Measurements from ENCODE around the gene HMX1.
A peak's percentile ranks its signal among the peaks of the same experiment; 100 is the strongest.

The HMX1 gene

DNA sequence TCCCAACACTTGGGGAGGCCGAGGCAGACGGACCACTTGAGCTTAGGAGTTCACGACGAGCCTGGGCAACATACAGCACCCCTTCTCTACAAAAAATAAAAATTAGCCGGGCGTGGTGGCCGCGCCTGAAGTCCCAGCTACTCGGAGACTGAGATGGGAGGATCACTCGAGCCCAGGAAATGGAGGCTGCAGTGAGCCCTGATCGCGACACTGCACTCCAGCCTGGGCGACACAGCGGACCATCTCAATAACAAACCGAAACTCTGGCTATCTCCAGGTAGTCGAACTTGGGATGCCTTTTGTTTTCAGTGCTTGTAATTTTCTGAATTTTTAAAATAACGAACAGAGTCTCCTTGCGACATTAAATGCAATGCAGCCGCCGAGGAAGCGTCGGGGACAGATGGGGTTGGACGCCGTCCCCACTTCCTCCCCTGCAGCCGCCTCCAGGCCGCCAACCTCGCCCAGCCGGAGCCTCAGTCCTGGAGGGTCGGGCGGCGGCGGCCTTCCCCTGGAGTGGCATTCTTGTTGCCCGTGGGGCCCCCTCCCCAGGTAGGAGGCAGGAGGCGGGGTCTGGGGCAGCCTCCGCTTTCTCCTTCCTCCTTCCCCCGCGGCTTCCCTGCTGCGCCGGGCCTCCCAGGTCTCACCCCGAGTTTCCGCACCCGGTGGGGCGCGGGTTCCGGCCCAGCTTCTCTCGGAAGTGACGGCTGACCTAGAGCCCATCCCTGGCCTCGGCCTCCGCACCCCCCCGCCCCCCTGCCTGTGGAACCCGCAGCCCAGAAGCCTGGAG, 14.6 kb downstream of the HMX1 start:
- no peak for DNase-seq (ENCODE audit: low spot score)

- DNase-seq (ENCODE audit: low spot score) = peak; percentile 69
Measured at GRCh38 chr4:8855818-8856245, 15.8 kb downstream of the HMX1 start.

DNA sequence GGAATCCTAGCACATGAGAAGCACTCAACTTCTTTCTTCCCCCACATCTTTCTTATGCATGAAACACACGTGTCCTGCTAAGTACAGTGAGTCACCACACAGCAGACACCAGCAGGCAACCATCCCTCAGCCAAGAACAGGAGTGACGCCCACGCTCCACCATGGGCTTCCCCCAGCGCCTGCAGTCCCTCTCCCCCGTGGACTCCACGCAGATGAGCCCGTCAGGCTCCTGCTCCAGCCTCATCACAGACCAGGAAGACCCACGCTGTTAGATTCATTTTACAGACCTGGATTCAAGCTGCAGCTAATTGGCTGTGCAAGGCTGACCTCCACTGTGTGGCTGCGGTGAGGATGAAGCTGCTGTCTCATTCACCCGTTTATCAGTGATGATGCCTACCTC, 16.7 kb downstream of the HMX1 start:
- no peak for DNase-seq (ENCODE audit: low spot score)

DNA sequence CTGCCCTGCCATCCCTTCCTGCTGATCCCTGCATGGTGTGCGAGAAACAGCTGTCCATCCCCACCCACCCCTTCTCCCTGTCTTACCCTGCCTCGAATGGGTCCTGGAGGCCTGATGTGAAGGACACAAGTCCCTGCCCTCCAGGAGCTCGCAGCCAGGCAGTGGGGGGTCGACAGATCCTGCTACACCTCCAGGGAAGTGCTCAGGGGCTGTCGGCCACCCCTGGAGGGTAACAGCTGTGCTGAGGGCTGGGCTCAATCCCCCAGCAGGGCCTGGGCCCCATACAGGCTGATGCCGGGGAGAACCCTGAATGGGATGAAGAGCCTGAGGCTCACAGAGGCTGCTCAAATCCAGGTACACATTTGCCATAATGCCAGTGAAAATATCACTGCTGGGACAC, 17.6 kb downstream of the HMX1 start:
- DNase-seq (ENCODE audit: low spot score) = no peak

GRCh38 chr4:8853249-8853648, 18.4 kb downstream of the HMX1 start:
- DNase-seq (ENCODE audit: low spot score) = no peak

DNA sequence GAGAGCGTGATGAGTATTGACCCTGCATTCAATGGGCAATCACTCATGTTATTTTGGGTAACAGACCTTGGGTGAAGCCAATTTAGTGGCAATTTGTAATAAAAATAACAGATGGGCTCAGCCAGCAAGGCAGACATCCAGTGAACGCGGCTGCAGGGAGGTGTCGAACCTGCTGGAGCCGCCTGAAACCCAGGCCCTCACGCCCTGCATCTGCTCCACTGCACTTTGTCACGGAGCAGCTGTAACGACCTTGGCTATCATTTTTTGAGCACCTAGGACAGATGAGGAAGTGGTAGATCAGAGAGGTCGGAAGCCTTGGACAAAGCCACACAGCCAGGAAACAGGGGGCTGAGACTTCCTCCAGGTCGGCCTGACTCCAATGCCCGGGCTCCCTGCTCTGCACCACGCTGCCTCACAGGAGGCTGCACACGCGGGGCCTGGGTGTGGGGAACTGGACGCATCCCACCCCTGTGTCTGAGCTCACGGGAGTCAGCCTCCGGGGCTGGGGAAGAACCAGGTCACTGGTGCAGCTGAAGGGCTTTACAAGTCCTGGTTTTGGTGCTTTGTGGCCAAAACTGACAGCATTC, 19.4 kb downstream of the HMX1 start:
- DNase-seq (ENCODE audit: low spot score) = no peak

GRCh38 chr4:8851321-8852117, 20.1 kb downstream of the HMX1 start:
- DNase-seq (ENCODE audit: low spot score) = no peak

- DNase-seq (ENCODE audit: low spot score) = no peak
Measured at GRCh38 chr4:8850830-8851188, 20.8 kb downstream of the HMX1 start.

DNA sequence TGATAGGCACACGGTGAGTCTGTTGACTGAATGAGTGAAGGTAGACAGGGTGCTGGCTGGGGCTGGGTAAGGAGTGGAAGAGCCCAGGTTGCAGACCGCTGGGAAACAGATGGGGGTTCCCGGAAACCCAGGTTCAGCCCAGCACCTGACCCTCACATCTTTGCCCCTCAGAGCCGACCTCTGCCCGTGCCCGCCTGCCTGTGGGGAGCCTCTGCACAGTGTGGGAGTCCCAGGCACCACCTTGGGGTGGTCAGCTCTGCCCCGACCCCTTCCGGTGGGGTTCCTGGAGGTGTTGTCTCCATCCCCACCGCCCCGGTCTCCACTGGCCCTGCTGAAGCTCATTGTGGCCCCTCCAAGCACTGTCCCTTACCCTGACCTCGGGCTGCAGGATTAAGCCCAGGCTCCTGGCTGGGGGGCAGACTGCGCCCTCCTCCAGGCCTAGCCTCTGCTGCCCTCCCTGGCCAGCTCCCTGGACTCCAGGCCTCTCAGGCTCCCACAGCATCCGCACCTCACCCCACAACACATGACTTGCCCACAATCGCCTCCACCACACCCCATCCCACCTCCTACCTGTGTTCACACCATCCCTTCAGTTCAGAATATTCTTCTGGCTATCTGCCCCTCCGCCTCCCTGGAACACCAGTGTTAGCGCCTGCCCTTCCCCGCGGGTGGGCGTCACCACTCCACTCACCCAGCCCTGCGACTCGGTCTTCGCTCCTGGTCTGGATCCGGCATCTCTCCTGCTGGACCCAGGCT, 21.4 kb downstream of the HMX1 start:
- DNase-seq (ENCODE audit: low spot score) = no peak

DNA sequence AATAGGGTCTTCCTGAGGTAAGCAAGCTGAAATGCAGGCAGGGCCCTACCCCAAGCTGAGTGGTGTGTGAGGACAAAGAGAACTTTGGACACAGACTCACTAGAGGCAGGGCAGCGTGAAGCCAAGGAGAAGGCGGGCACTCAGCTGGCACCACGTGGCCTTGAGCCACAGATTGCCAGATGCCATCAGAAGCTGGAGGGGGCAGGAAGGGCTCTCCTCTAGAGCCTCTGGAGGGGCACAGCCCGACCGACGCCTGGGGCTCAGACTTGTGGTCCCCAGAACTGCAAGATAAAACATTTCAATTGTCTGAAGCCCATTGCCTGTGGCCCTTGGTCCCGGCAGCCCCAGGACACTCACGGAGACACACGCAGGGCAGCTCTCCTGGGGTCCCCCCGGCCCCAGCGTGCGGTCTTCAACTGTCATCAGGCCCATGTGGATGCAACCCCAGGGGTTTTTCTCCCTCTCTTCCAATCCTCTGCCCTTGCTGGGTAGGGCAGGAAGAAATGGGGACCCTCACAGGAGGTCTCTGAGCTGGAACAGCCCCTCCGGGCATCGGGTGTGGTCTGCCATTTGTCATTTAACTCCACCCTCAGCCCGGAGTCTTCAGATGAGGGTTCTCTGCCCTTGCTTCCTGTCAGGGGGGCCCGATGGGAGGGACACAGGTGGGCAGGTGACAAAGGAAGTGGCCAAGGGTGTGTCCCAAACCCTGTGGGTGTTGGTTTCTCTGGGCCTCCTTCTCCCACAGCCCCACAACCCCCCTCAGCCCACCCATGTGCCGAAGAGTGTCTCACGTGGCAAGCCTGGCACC, 22.2 kb downstream of the HMX1 start:
- no peak for DNase-seq (ENCODE audit: low spot score)

DNA sequence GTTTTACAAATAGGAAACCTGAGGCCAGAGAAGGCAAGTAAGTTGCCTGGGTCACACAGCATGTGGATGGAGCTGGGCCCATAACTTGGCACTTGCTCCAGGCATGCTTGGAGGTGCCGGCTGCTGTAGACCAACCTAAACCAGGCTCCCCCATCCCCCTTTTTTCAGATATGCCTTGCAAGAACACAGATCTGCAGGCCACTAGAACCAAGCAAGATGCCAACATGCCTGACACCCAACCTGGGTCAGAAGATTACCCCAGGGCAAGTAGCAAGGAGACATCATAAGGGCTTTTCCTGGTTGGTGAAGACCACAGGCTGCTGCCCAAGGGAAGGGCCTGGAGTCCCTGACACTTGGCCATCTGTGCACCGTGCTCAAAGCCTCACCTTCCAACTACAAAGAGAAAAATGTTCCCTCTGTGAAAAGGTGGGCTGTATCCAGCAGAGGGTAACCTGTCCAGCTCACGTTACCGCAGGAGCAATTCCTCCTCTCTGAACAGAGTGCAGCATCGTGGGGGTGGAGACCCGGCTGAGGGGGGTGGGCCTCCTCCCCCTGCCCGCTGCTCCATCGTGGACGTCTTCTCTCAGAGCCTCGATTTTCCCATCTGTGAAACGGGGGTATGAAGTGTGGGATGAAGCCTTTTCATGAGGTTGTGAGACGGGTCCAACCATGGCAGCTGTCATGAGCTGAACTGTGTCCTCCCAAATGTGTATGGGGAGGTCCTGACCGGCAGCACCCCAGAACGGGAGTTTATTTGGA, 23.0 kb downstream of the HMX1 start:
- DNase-seq (ENCODE audit: low spot score) = no peak

DNA sequence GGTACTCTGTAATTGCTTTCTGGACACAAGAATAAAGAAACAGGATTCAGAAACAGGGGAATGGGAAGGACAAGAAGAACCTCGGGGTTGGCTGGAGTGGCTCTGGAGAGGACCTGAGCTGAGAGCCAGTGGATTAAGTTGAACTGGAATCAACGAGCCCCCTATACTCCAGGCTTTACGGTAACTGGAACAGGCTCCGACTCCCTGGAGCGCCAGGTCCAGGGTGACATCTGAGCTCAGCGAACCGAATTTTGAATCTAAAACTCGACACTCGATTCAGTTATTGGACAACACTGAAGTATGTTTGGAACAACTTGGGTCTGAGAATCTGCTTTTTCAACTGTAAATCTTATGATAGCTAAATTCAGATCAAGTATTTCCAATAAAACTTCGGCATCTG, 23.9 kb downstream of the HMX1 start:
- no peak for DNase-seq (ENCODE audit: low spot score)

GRCh38 chr4:8847331-8847730, 24.3 kb downstream of the HMX1 start:
- no peak for DNase-seq (ENCODE audit: low spot score)

DNA sequence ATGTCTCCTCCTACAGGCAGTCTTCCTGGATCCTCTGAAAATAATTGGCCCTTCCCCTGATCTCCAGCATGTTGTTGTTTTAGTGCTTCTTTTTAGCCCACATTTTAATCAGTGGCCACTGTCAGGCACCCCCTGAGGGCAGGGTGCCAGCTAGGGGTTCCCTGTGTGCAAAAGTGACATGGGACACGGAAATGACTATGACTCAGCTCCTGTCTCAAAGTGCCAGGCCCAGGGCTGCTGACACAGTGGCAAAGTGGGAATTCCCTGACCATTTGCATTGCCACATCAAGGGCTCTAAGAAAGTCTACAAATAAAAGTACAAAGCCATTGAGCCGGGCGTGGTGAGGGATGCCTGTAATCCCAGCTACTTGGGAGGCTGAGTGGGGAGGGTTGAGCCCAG, 24.8 kb downstream of the HMX1 start:
- DNase-seq (ENCODE audit: low spot score) = no peak

DNA sequence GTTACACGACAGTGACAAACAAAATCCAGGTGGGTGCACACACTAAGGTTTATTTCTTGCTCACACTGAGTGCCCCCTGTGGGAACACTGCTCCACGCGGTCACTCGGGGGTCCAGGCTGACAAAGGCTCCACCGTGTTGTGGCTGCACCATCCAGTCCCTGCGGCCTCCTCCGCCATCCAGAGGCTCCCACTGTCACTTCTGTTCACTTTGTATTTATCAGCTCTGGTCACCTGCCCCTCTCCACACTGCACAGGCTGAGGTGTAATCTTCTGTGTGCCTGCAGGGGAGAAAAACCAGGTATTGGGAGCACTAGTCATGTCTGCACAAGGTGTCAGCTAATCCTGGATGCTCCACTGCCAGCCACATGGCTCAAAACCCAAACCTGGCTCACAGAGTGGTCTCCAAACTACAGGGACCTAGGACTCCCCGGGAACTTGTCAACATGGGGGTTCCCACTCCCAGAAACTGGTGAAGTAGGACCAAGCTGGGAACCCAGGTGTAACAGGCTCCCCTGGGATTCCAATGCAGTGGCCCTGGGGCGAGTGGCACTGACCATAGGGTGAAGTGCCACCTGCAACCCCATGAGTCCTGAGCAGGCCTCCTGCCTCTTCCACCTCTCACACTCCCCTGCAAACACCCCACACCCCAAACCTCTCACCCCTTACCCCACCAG, 25.5 kb downstream of the HMX1 start:
- no peak for DNase-seq (ENCODE audit: low spot score)

GRCh38 chr4:8844976-8845690, 26.5 kb downstream of the HMX1 start:
- DNase-seq (ENCODE audit: low spot score) = no peak

DNA sequence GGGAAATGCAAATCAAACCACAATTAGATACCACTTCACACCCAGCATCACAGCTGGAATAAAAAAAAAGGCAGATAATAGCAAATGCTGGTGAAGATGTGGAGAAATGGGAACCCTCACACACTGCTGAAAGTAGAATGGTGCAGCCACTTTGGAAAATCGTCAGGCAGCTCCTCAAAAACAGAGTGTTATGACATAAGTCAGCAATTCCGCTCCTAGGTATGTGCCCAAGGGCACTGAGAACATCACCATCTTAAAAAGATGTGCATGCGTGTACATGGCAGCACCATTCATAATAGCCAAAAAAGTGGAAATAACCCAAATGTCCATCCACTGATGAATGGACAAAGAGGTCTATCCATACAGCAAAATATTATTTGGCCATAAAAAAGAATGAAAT, 28.0 kb downstream of the HMX1 start:
- DNase-seq (ENCODE audit: low spot score) = no peak

DNA sequence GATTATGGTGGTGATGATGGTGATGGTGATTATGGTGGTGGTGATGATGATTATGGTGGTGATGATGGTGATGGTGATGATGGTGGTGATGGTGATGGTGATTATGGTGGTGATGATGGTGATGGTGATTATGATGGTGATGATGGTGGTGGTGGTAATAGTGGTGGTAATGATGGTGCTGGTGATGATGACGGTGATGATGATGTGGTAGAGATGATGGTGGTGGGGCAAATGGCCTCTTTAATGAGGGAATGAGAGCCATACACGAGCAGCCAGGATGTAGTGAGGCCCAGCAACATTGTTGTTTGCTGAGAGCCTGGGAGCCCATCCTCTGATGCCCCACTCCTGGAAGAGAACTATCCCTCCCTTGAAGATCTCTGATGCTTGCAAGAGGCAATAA, 29.0 kb downstream of the HMX1 start:
- DNase-seq (ENCODE audit: low spot score) = no peak

- no peak for DNase-seq (ENCODE audit: low spot score)
Measured at GRCh38 chr4:8841678-8842268, 29.9 kb downstream of the HMX1 start.
